Kidney capillary endothelial cell (primary cell): ENCODE data around the gene POLR2L.
A peak's percentile ranks its signal among the peaks of the same experiment; 100 is the strongest.

Source experiments
- DNase-seq: peaks from one replicate; pipeline ENCODE4 v3.0.0-alpha.2; 2018; ENCODE audit warnings: low spot score

The POLR2L gene

DNA sequence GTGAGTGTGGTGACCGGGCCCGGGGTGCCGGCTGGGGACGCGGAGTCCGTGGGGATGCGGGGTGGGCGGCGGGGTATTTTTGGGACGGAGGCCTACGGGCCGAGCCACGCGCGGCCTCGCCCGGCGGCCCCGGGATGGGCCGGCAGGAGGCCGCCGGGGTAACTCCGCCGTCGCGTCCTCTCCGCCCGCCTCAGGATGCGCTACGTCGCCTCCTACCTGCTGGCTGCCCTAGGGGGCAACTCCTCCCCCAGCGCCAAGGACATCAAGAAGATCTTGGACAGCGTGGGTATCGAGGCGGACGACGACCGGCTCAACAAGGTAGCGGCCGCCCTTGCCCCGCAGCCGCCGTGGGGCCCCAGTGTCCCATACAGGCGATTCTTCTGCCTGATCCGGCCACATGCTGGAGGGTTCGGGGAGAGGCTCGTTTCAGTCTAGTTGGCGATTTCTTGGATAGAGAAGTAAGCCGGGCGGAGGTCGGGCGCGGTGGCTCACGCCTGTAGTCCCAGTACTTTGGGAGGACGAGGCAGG, 32.2 kb downstream of the POLR2L start:
- DNase-seq: no peak

DNA sequence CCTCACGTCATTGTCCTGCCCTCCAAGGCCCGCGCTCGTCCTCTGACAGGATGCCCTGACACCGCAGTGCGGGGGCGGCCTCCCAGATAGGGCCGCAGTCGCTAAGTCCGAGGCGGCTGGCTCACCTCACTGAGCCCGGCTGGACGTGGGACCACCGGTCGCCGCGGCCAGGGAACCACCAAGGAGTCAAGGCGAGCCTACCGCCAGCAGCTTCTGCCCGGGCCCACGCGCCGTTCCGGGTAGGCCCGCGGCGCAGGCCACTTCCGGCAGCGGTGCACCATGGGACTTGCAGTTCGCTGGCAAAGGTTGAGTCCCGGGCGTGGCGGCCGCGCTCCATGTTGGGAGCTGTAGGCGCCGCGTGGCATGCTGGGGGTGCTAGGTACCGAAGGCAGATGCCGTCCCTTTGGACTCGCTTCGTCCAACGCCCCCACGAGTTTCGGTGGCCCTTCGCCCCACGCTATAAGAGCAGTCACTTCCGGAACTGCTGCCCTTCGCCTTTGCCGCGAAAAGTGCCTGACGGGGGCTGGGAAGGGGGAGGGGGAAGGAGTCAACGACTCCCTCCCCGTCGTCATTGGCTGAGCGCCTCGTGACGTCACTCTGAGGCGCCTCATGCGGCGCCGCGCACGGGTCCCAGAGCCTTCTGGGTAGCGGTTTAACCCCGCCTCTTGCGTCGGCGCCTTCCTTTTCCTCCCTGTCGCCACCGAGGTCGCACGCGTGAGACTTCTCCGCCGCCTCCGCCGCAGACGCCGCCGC, 32.9 kb downstream of the POLR2L start, which contains the start of gene RPLP2:
Gene RPLP2, plus strand, starts transcription at position 681 of the 753 bp plus-strand sequence. CDS start 268 bp downstream, outside the sequence.
- DNase-seq: peak; percentile 98

DNA sequence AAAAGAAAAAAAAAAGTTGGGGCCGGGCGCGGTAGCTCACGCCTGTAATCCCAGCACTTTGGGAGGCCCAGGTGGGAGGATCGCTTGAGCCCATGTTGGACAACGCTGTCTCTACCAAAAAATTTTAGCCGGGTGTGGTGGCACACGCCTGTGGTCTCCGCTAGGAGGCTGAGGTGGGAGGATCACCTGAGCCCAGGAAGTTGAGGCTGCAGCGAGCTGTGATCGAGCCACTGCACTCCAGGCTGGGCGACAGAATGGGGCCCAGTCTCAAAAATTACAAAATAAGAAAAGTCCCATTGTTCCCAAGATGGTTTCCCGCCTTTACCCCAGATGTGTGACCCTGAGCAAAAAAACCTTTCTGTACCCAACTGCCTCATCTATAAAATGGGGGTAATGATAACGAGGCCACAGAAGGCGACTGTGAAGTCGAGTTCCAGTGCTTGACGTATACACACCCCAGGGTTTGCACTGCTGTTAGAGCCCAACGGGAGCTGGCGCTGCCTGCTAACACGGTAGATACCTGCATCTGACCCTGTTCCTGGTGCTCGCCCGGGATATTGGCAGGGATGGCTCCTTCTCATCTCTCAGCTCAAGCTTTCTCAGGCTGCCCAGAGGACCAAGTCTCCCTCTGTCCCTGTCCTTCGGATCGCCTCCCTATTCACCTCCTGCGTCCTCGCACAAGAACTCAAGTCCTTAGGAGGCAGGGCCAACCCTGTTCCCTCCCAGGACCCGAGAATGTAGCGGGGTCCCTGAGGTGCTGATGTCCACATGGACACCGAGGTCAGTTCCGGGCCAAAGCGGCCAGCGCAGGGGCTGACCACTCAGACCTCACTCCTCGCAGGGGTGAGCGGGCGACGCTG, 33.7 kb downstream of the POLR2L start:
- no peak for DNase-seq

GRCh38 chr11:804599-804964, 37.7 kb downstream of the POLR2L start:
- no peak for DNase-seq

DNA sequence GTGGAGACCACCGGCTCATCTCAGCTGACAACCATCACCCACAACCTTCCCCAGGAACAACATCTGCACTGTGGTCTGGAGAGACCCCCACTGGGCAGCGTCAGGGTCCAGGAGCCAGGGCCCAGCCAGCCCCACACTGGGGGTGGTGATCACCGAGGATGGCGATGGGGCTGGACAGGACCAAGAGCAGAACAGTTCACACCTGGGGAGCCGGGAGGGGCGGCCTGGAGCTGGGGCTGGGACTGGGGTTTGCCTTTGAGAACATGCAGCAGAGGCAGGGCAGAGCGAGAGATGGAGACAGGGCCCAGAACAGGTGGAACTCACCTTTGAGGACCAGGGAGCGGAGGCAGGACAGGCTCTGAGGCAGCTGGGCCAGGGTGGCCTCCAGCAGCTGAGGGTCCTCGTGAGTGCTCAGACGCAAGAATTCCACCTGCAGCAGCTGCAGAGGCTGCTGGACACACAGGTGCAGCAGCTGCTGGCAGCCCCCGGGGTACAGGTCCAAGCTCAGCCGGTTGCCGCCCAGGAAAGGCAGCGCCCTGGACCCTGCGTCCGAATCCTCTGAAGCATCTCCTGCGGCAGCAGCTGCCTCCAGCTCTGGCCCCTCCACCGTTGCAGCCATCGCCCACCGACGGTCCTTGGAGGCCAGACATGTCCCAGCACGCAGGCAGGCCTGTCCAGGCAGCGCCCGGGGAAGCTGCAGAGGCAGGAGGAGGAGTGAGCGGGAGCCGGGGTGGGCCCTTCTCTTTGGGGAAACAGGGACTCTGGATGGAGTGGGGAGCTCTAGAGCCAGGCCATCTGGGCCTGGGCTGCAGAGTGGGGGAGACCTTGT, 38.3 kb downstream of the POLR2L start:
- no peak for DNase-seq

- DNase-seq: no peak
Observed at GRCh38 chr11:803467-803742, 38.9 kb downstream of the POLR2L start.

DNA sequence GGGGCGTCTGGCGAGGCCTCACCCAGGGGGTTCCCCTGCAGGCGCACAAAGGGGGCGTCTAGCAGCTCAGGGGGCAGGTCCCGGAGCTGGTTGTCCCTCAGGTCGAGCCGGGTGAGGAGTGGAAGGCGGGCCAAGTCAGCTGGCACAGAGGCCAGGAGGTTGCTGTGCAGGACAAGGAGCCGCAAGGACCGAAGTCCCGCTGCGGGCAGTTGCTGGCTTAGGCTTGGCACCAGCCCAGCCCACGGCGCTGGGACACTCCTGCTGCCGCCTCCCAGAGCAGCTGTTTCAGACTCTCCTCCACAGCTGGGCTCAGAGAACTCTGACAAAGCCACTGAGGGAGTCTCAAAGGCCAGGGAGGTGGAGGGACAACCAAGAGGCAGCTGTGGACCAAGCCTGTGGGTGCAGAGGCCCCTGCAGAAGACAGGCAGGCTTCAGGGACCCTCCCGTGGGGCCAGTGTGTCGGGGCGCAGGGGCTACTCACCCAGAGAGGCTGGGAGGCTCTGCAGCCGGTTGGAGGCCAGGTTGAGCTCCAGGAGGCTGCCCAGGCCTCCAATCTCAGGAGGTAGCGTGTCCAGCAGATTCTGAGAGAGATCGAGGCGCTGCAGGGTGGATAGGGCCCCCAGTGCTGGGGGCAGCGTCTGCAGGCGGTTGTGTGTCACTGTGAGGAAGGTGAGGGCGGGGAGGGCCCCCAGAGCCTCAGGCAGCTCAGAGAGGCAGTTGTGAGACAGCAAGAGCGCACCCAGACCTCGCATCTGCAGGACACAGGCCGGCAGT, 39.4 kb downstream of the POLR2L start:
- DNase-seq: no peak

DNA sequence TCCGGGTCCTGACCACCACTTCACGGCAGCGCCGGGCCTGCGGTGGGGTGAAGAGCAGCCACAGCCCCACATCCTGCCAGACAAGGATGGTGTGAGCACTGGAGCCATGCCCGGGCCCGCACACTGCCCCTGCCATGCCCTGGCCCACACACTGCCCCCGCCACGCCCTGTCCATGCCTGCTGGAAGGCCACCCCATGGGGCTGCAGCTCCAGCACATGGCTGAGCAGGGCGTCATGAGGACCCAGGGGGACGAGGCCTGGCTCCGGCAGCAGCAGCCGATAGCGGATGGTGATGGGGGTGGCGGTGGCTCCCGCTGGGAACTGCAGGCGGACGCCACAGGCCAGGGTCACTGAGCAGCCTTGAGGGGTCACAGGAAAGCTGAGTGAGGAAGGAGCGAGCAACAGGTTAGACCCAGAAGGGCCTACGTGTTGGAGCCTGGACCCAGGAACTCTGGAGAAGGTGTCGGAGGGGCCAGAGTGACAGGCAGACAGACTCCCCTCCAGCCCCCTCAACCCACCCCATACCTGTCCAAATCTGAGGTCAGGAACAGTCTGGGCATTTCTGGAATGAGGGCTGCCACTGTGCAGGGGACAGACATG, 40.2 kb downstream of the POLR2L start:
- no peak for DNase-seq

DNA sequence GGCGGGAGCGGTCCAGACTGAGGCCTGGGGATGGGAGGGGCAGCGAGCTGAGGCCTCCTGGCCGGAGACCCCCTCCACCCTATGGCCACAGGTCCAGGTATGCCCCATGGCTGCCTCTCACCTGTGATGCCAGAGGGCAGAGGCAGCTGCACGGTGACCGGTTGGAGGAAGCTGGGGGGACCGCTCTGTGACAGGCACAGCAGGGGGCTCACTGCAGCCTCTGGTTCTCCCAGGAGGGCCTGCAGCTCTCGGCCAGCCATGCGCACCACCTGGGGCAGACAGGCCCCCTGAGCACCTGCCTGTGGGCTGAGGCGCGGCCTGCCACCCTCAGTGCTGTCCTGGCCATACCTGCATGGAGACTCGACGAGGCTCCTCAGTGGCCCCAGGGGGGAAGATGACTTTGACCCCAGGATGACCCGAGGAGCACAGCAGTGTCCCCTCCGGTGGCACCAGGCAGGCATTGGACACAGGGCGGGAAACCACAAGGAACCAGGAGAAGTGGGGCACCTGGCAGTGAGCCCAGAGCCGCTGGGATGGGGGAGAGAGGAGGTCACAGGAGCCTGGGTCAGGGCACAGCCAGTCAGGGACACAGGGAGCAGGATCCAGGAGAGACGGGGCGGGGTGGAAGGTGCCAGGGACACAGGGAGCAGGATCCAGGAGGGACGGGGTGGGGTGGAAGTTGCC, 41.1 kb downstream of the POLR2L start:
- no peak for DNase-seq

GRCh38 chr11:800473-800872, 41.9 kb downstream of the POLR2L start:
- DNase-seq: no peak

GRCh38 chr11:799641-800316, 42.5 kb downstream of the POLR2L start:
- no peak for DNase-seq

- DNase-seq: peak; percentile 82
Observed at GRCh38 chr11:798093-798713, 44.1 kb downstream of the POLR2L start, which contains the start of gene SLC25A22. Gene SLC25A22 (minus strand): TSS chr11:798281. CDS start chr11:795006, 3,275 bp downstream.

- DNase-seq: no peak
Observed at GRCh38 chr11:797296-798092, 44.8 kb downstream of the POLR2L start.

GRCh38 chr11:796565-797295, 45.6 kb downstream of the POLR2L start:
- DNase-seq: no peak

GRCh38 chr11:795634-796564, 46.4 kb downstream of the POLR2L start:
- peak; percentile 70 for DNase-seq

DNA sequence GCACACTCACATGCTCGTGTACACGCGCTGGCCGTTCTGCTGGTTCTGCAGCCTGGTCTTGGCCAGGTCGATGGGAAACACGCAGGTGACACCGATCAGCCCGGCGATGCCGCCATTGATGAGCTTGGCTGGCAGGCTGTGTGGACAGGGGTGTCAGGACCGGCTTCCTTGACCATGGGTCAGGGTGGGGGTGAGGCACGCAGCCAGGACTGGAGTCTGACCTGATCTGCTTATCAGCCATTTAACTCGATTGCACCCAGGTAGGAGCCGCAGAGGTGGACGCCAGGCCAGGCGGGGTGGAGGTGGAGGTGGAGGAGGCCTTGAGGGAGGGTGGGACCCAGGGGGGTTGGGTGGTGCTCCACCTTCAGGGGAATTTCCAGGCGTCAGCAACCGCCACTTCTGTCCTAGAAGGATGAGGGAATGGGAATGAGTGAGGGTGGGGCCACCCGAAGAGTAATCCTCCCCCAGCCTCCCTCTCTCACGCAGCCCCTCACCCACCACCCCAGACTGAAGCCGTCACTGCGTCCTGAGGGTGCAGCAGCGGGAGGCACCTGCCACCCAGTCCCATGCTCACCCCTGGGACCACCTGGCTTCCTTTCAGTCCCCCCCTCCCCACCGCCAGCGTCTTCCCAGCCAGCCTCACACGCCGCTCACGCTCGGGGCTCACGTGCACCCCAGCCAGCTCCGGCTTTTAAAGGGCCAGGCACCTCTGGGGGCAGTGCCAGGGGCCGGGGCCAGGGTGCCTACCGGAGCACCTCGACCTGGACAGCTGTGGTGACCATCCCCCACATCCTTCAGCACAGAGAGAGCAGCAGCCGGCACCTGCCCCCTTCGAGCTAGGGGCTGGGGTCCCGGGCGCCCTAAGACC, 47.3 kb downstream of the POLR2L start:
- DNase-seq: no peak
